Measurements from ENCODE around the gene ITGA1. TPM values are rescaled to one million over a fixed set of nuclear protein-coding genes. Genes with fewer than 3 reads are reported as not detected.

ITGA1 gene
- total RNA-seq, 1 donor, result 104 TPM

DNA sequence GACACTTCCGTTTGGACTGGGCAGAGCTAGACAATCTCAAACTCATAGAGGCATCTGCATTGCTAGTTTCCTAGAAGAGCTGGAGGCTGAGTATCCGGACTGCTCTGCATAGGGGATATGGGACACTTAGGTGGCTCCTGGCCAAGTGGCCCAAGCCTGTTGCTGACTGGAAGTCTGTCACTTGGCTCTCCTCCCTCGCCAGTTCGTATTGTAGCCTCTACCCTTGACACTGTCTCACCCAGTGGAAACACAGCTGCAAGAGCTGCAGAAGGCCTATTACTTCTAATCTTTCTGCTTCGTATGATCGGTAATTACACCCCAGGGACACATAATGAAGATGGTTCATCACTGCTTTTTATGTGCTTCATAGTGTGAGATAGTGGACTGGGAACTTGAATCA, 34.7 kb downstream of the ITGA1 start:
- TF ChIP-seq, protein P1, sequence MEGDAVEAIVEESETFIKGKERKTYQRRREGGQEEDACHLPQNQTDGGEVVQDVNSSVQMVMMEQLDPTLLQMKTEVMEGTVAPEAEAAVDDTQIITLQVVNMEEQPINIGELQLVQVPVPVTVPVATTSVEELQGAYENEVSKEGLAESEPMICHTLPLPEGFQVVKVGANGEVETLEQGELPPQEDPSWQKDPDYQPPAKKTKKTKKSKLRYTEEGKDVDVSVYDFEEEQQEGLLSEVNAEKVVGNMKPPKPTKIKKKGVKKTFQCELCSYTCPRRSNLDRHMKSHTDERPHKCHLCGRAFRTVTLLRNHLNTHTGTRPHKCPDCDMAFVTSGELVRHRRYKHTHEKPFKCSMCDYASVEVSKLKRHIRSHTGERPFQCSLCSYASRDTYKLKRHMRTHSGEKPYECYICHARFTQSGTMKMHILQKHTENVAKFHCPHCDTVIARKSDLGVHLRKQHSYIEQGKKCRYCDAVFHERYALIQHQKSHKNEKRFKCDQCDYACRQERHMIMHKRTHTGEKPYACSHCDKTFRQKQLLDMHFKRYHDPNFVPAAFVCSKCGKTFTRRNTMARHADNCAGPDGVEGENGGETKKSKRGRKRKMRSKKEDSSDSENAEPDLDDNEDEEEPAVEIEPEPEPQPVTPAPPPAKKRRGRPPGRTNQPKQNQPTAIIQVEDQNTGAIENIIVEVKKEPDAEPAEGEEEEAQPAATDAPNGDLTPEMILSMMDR (IDR thresholded peaks at IDR 0.05; ENCODE audit: insufficient read depth, low read depth, low read length), result no peak
- no peak overlapping the region for H3K4me3 ChIP-seq (ENCODE audit: low read depth, low read length)
- peak; percentile 43 for DNase-seq (ENCODE audit: low read depth)

DNA sequence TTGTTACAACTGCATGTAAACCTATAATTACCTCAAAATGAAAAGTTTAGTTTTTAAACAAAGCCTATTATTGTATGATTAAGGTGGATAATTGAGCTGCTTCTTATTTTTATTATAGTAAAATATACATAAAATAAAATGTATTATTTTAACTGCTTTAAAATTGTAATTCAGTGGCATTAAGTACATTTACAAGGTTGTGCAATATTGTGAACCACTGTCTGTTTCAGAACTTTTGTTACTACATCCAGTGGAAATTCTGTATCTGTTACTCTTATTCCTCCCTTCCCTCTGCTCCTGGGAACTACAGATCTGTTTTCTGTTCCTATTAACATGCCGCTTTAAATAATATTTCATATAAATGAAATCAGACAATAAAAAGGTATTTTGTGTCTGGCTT, 37.1 kb downstream of the ITGA1 start:
- no peak for DNase-seq (ENCODE audit: low read depth)
- TF ChIP-seq, protein P1 (IDR thresholded peaks at IDR 0.05; ENCODE audit: insufficient read depth, low read depth, low read length), result no peak

DNA sequence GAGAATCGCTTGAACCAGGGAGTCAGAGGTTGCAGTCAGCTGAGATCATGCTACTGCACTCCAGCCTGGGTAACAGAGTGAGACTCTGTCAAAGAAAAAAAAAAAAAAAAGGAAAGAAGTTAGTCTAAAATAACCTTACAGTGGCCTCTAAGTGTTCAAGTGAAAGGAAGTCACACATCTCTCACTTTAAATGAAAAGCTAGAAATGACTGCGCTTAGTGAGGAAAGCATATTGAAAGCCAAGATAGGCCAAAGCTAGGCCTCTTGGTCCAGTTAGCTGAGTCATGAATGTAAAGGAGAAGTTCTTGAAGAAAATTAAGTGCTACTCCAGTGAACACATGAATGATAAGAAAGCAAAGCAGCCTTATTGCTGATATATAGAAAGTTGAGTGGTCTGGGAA, 38.1 kb downstream of the ITGA1 start:
- H3K4me3 ChIP-seq (ENCODE audit: low read depth, low read length), result no peak overlapping the region
- no peak for DNase-seq (ENCODE audit: low read depth)
- TF ChIP-seq, protein P1 (IDR thresholded peaks at IDR 0.05; ENCODE audit: insufficient read depth, low read depth, low read length), result no peak

More for the DNA sequence above, 37.1 kb downstream of the ITGA1 start:
- no peak overlapping the region for H3K4me3 ChIP-seq (ENCODE audit: low read depth, low read length)

DNA sequence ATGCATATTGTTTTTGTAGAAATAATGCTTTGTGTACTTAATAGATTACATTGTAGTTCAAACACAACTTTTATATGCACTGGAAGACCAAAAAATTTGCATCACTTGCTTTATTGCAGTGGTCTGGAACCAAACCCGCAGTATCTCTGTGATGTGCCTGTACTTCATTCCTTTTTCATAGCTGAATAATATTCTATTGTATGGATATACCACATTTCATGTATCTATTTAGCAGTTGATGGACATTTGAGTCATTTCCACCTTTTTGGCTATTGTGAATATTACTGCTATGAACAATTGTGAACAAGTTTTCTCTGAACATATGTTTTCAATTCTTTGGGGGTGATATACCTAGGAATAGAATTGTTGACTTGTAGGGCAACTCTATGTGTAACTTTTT, 40.1 kb downstream of the ITGA1 start:
- H3K4me3 ChIP-seq (ENCODE audit: low read depth, low read length), result no peak overlapping the region
- DNase-seq (ENCODE audit: low read depth), result no peak
- TF ChIP-seq, protein P1 (IDR thresholded peaks at IDR 0.05; ENCODE audit: insufficient read depth, low read depth, low read length), result no peak

DNA sequence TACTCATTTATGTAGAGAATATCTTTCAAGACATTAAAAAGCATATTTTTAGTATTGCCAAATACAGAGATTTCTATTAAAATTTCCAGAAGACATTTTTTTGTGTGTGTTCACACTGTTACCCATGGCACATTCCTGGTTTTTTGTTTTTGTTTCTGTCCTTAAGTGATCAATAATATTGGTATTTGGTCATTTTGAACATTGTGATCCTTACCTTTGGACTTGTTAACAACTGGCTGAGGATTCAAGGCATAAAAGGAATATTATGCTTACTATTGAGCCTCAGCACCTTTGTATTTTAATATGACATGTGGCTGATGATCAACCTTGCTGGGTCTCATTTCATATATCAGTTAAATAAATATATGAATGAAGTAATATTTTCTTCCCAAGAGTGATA, 41.9 kb downstream of the ITGA1 start:
- DNase-seq (ENCODE audit: low read depth), result no peak
- H3K4me3 ChIP-seq (ENCODE audit: low read depth, low read length), result no peak overlapping the region
- TF ChIP-seq, protein P1 (IDR thresholded peaks at IDR 0.05; ENCODE audit: insufficient read depth, low read depth, low read length), result no peak

DNA sequence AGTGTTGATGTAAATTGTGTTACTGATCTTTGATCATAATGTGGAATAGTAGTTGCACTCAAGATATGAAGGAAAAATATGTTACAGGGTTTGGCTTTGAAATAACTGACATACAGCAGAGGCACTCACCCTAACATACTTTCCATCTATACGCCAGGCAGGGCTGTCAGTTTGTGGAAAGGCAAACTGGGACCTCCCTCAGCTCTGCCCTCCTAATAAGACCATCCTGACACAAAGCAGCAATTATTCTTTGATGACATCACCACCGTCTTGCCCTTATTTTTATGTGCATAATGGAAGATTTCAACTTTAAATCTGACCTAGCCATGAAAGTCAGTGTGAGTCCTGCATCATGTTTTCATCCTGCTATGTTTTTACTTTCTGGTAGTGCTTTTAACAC, 42.9 kb downstream of the ITGA1 start:
- no peak for DNase-seq (ENCODE audit: low read depth)
- TF ChIP-seq, protein P1 (IDR thresholded peaks at IDR 0.05; ENCODE audit: insufficient read depth, low read depth, low read length), result no peak
- no peak overlapping the region for H3K4me3 ChIP-seq (ENCODE audit: low read depth, low read length)

DNA sequence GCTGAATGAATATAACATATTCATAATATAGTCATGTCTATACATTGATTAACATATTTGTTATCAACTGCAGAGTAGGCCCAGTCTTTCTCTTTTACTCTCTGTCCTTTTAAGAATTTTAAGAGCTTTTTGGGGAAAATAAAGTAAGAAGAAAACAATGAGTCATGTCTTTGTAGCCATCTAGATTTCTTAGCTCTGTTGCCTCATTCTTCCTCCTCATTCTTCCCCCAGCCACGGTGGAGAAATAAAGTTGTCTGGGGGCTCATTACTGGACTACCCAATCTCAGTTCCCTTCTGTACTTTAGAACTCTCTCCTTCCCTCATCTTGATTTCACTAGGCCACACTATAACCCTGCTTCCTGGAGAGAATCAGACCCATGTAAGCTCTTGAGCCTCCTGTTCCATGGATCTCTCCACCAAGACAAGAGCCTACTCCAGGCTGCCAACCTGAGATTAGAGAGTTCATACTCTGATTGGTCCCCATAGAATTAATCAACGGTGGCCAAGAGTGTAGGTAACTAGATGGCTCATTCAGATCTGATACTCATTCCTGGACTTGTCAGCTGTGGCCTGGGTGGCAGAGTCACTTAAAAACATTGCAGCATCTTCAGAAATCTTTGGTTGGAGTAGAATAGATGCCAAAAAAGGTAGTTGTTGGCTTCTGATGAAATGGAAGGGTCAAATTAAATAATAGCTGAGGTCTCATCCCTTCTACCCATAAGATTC, 44.2 kb downstream of the ITGA1 start:
- TF ChIP-seq, protein P1 (IDR thresholded peaks at IDR 0.05; ENCODE audit: insufficient read depth, low read depth, low read length), result no peak
- no peak overlapping the region for H3K4me3 ChIP-seq (ENCODE audit: low read depth, low read length)
- no peak for DNase-seq (ENCODE audit: low read depth)

All from fibroblast of villous mesenchyme (primary cell).